Measurements from ENCODE around the gene PLCL1.

Gene PLCL1

GRCh38 chr2:198144660-198145059 lies 340.3 kb downstream of the PLCL1 start:
- no peak overlapping the region for H3K27ac ChIP-seq
- TF ChIP-seq ZFX (IDR thresholded peaks at IDR 0.05): no peak

- TF ChIP-seq CTCF (conservative IDR thresholded peaks at IDR 0.05): no peak
- no peak for TF ChIP-seq ZFX (IDR thresholded peaks at IDR 0.05)
- no peak overlapping the region for H3K27ac ChIP-seq
These were observed 342.1 kb downstream of the PLCL1 start for GRCh38 chr2:198146346-198146940.

GRCh38 chr2:198157314-198157713 lies 352.9 kb downstream of the PLCL1 start:
- no peak overlapping the region for H3K27ac ChIP-seq
- TF ChIP-seq ZFX (IDR thresholded peaks at IDR 0.05) (no peak), CTCF (conservative IDR thresholded peaks at IDR 0.05) (no peak)

- no peak overlapping the region for H3K27ac ChIP-seq
- TF ChIP-seq ZFX (IDR thresholded peaks at IDR 0.05) (no peak), CTCF (conservative IDR thresholded peaks at IDR 0.05) (no peak)
These were observed 356.8 kb downstream of the PLCL1 start for GRCh38 chr2:198161151-198161550.

- no peak for TF ChIP-seq ZFX (IDR thresholded peaks at IDR 0.05)
- H3K27ac ChIP-seq: no peak overlapping the region
These were observed 357.9 kb downstream of the PLCL1 start for GRCh38 chr2:198162276-198162675.

GRCh38 chr2:198164843-198165242 lies 360.4 kb downstream of the PLCL1 start:
- TF ChIP-seq CTCF (conservative IDR thresholded peaks at IDR 0.05) (no peak), ZFX (IDR thresholded peaks at IDR 0.05) (no peak)

GRCh38 chr2:198165289-198165688 lies 360.9 kb downstream of the PLCL1 start:
- TF ChIP-seq ZFX (IDR thresholded peaks at IDR 0.05) (no peak), CTCF (conservative IDR thresholded peaks at IDR 0.05) (no peak)
- H3K27ac ChIP-seq: no peak overlapping the region

More at GRCh38 chr2:198164843-198165242, 360.4 kb downstream of the PLCL1 start:
- no peak overlapping the region for H3K27ac ChIP-seq

GRCh38 chr2:198167346-198167745 lies 363.0 kb downstream of the PLCL1 start:
- no peak for TF ChIP-seq CTCF (conservative IDR thresholded peaks at IDR 0.05)
- TF ChIP-seq ZFX (IDR thresholded peaks at IDR 0.05): no peak
- no peak overlapping the region for H3K27ac ChIP-seq
